Measurements from ENCODE around the gene OR51I2.

Gene OR51I2, protein sequence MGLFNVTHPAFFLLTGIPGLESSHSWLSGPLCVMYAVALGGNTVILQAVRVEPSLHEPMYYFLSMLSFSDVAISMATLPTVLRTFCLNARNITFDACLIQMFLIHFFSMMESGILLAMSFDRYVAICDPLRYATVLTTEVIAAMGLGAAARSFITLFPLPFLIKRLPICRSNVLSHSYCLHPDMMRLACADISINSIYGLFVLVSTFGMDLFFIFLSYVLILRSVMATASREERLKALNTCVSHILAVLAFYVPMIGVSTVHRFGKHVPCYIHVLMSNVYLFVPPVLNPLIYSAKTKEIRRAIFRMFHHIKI

DNA sequence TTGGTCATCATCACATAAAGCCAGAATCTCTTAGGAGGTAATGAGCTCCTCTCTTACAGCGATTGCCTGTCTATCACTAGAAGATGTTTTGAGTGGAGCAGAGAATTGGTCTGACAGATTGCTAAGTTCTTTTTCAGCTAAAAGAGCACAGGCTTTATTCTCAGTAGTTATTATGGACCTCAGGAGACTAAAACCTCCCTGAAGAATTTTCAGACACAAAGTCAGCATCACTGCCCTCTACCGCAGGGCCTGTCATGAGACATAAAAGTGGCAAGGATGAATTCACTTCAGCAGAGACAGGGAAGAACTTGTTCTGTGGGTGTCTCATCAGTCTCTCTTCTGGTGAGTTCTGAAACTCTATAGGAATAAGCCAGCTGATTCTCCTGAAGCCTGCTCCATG, at the start of gene OR51I2:
Gene OR51I2 (plus strand): TSS at position 301 of the 400 bp plus-strand sequence. CDS start 4,166 bp downstream, outside the sequence.
- no peak for DNase-seq

- DNase-seq, result no peak
Observed at GRCh38 chr11:5405173-5405572, 44.0 kb upstream of the OR51I2 start.

GRCh38 chr11:5420993-5421392, 28.1 kb upstream of the OR51I2 start:
- no peak for DNase-seq

DNA sequence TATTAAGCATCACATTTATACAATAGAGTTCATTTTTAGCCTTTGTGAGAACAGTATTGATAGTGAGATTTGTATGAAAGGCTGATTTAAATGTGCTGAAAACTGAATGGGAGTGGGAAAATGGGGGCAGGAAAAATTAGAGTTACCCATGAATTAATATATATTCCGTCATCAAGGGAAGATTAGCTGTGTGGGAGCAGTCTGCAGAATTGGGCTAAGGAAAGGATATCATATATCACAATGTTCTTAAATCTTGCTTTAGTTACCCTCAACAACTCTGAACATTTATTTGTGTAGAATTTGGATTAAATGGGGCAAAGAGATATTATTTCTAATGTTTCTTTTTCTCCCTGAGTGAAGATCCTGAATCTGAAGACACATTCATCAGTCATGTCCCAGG, 27.3 kb upstream of the OR51I2 start, which contains the start of gene OR51Q1:
Gene OR51Q1 (plus strand): TSS at position 301 of the 400 bp plus-strand sequence. CDS start 90 bp downstream, at position 391.
- DNase-seq, result no peak

DNA sequence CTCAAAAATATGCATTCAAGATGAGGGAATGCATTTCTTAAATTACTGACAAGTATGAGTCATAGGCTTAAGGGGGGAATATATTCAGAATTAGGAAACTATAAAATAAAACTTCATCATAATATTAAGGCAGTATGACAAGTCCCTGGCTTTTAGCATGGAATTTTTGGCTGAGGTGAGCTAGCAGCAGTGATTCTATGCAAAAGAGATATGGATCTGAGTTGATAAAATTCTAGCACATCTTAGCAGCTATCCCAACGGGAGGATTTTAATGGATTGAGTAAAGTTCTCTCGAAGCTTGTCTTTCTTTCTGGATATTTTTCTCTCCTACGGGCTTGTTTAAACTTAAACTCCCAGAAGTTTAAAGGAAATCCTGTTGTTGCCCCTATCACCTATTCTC, 26.0 kb upstream of the OR51I2 start:
- DNase-seq, result no peak

- no peak for DNase-seq
Observed at GRCh38 chr11:5441414-5441813, 7.7 kb upstream of the OR51I2 start, which contains the start of gene OR51I1. OR51I1 (minus strand) TSS chr11:5441514; CDS start chr11:5441514, 0 bp downstream.

GRCh38 chr11:5443835-5444393, 5.2 kb upstream of the OR51I2 start:
- DNase-seq, result no peak

GRCh38 chr11:5449432-5449831, 309 bp downstream of the OR51I2 start:
- no peak for DNase-seq

DNA sequence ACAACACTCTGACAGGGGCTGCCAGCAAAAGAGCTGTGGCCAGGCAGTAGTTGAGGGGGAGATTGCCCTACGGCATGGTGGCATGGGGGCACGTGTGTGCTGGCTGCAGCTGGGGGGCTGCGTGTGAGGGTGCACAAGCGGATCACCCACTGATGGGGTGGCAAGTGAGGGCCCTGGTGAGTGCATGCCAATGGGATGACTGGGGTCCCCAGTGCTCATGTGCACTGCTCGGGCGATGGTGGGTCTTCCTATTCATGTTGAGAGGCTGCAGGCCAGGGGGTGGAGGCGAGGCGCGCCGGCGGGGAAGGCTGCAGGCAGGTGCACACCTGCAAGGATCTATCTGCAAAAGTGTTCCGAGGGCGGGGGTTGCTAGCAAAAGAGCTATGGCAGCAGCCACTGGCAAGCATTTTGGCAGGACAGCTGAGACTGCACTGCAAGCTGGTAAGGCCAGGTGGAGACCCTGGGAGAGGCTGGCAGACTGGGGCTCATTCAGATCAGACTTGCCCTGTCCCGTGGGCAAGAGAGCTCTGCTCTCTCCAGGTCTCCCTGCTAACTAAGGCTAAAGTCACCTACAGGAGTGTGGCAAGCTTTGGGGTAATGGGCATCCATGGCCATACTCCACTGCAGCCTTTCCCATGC, 12.0 kb downstream of the OR51I2 start:
- DNase-seq, result no peak

- DNase-seq, result no peak
Observed at GRCh38 chr11:5467527-5467926, 18.4 kb downstream of the OR51I2 start.

- no peak for DNase-seq
Observed at GRCh38 chr11:5473921-5474320, 24.8 kb downstream of the OR51I2 start.

GRCh38 chr11:5476186-5476819, 27.2 kb downstream of the OR51I2 start:
- DNase-seq, result no peak

- DNase-seq, result no peak
Observed at GRCh38 chr11:5486003-5486402, 36.9 kb downstream of the OR51I2 start.

DNA sequence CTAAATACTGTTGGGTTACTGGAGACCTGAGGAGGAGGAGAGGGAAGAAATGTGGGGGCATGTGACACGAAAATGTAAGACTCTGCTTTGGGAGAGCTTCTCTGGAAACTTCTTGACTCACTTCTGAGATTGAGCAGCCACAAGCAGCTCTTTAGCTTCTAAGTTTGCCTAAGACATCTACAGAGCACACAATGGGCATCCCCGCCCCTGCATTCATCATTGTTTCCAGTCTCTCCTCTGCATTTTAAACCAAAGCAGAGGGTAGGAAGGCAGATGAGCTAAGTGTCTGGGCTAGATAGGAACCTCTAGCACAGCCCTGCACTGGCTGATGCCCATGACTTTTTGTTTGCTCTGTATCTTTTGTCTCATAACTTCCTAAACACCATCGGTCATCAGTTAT, 37.3 kb downstream of the OR51I2 start:
- DNase-seq, result no peak

DNA sequence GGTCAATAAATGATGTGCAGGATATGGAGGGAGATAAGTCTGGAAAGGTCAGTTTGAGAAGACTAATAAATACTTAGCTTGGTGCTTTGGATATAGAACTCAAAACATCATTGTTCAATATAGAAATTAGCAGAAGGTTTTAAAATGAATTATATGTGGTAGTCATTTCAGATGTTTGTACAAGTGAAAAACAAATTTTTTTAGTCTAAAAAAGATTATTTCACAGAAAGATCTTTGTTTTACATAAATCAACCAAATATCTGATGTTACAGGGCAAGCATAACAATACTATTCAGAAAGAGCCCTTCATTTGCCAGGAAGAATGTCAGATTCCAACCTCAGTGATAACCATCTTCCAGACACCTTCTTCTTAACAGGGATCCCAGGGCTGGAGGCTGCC, 39.3 kb downstream of the OR51I2 start, which contains the start of gene OR52D1:
Gene OR52D1 (plus strand): TSS at position 301 of the 400 bp plus-strand sequence. CDS start 22 bp downstream, at position 323.
- no peak for DNase-seq

GRCh38 chr11:5488798-5489399, 39.8 kb downstream of the OR51I2 start:
- no peak for DNase-seq

DNA sequence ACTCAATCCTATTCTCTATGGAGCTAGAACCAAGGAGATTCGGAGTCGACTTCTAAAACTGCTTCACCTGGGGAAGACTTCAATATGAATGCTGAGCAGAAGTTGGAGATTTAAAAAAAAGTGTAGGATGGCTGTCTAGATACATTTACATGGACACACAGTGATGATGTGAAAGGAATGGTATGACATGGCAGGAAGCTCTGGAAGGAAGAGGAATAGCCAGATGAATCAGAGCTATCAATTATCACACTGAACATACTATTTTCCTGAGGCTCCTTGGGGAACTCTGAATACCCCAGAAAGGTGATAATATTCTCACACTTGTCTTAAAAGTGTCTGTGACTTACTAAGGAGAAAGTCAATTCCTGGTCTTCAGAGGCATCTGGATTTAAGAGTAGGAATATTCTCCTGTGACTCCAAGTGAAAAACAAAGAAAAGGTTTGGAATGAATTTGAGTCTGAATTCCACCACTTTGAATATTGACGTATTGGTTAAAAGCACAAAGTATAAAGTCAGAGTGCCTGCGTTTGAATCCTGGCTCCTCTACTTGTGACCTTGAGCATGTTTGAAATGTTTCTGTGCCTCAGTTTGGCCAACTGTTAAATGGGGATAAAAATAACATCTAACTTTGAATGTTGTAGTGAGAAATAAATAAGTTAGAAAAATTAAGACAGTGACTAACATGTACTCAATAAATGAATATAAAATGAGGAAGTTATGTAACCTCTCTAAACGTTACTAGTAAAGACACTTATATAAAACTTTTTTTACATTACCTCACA, 40.6 kb downstream of the OR51I2 start:
- DNase-seq, result no peak

DNA sequence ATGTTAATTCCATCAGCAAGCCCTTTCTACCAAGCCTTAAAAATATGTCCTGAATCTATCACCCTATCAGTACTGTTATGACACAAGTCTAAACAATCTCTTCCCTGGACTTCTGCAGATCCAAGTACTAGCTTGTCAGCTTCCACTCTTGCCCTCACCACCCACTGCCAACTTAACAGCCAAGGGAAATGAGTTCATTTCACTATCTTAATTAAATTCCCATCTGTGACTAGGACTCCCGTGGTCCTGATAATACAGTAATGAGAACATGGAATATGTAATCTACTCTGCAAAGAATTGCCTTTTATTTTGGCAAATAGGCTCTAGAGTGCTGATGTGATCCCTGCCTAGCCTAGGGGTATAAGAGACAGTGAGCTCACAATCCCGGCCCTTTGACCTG, 50.5 kb downstream of the OR51I2 start:
- DNase-seq, result no peak

GRCh38 chr11:5500393-5500801, 51.3 kb downstream of the OR51I2 start:
- DNase-seq, result no peak

GRCh38 chr11:5504403-5504921, 55.3 kb downstream of the OR51I2 start:
- DNase-seq, result no peak

DNA sequence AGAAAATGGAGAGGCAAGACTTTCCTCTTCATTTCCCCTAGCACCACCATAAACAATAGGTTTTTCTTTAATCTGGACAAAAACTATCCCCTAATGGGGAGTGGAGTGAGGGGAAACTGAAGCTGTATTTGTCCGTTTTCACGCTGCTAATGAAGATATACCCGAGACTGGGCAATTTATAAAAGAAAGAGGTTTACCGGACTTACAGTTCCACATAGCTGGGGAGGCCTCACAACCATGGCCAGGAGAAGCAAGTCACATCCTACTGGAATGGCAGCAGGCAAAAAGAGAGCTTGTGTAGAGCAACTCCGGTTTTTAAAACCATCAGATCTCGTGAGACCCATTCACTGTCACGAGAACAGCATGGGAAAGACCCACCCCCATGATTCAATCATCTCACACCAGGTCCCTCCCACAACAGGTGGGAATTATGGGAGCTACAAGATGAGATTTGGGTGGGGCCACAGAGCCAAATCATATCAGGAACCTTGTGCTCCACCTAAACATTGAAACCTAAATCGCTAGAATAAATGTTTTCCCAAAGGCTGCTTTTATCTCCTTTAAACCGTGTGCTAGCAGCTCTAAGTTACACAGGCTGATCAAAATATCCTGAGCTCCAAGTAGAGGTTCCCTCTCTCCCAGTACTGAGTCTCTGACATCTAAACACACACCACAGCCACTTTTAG, 56.4 kb downstream of the OR51I2 start:
- no peak for DNase-seq

Measured in NCI-H1092 (cell line).